ENCODE results near the gene SEC14L2. TPM values are rescaled to one million over a fixed set of nuclear protein-coding genes. Genes with fewer than 3 reads are reported as not detected.

SEC14L2 gene
- total RNA-seq, 2 donors from 2014 or later, result 11.3 to 52.8 TPM

- no peaks in the 10 kb centered on the region for H3K4me1 Mint-ChIP-seq
- ATAC-seq (replicated peaks), result no peak
These were observed 28.4 kb upstream of the SEC14L2 start for GRCh38 chr22:30368420-30368819.

GRCh38 chr22:30370641-30371230, 26.1 kb upstream of the SEC14L2 start:
- ATAC-seq (replicated peaks), result no peak
- no peaks in the 10 kb centered on the region for H3K27me3 Mint-ChIP-seq
- H3K4me1 Mint-ChIP-seq, result no peaks in the 10 kb centered on the region
- H3K9me3 Mint-ChIP-seq, result no peaks in the 10 kb centered on the region
- no peak overlapping the region for H3K4me3 Mint-ChIP-seq
- no peaks in the 10 kb centered on the region for H3K36me3 Mint-ChIP-seq (ENCODE audit: low read depth)
- H3K27ac Mint-ChIP-seq, result peak overlapping the region; percentile 53

More at GRCh38 chr22:30368420-30368819, 28.4 kb upstream of the SEC14L2 start:
- Mint-ChIP-seq H3K9me3 (no peaks in the 10 kb centered on the region), H3K27me3 (no peaks in the 10 kb centered on the region), H3K27ac (no peak overlapping the region), H3K4me3 (no peak overlapping the region), H3K36me3 (ENCODE audit: low read depth) (no peaks in the 10 kb centered on the region)

GRCh38 chr22:30371321-30371720, 25.5 kb upstream of the SEC14L2 start:
- H3K27me3 Mint-ChIP-seq, result no peaks in the 10 kb centered on the region
- no peak overlapping the region for H3K4me3 Mint-ChIP-seq
- H3K27ac Mint-ChIP-seq, result no peak overlapping the region
- no peaks in the 10 kb centered on the region for H3K36me3 Mint-ChIP-seq (ENCODE audit: low read depth)
- no peaks in the 10 kb centered on the region for H3K9me3 Mint-ChIP-seq
- H3K4me1 Mint-ChIP-seq, result no peaks in the 10 kb centered on the region
- ATAC-seq (replicated peaks), result no peak

- Mint-ChIP-seq H3K36me3 (ENCODE audit: low read depth) (no peaks in the 10 kb centered on the region), H3K4me1 (no peaks in the 10 kb centered on the region), H3K27me3 (no peaks in the 10 kb centered on the region), H3K27ac (peak overlapping the region; percentile 19), H3K9me3 (no peaks in the 10 kb centered on the region), H3K4me3 (no peak overlapping the region)
- no peak for ATAC-seq (replicated peaks)
These were observed 24.8 kb upstream of the SEC14L2 start for GRCh38 chr22:30371981-30372380.

GRCh38 chr22:30372915-30373314, 23.9 kb upstream of the SEC14L2 start:
- Mint-ChIP-seq H3K9me3 (no peaks in the 10 kb centered on the region), H3K4me1 (no peaks in the 10 kb centered on the region), H3K4me3 (no peak overlapping the region), H3K36me3 (ENCODE audit: low read depth) (no peaks in the 10 kb centered on the region), H3K27me3 (no peaks in the 10 kb centered on the region), H3K27ac (no peak overlapping the region)
- no peak for ATAC-seq (replicated peaks)

GRCh38 chr22:30373331-30374325, 23.2 kb upstream of the SEC14L2 start:
- Mint-ChIP-seq H3K36me3 (ENCODE audit: low read depth) (no peaks in the 10 kb centered on the region), H3K27me3 (no peaks in the 10 kb centered on the region), H3K27ac (no peak overlapping the region), H3K4me3 (no peak overlapping the region), H3K4me1 (no peaks in the 10 kb centered on the region), H3K9me3 (no peaks in the 10 kb centered on the region)
- ATAC-seq (replicated peaks), result no peak

- ATAC-seq (replicated peaks), result no peak
- H3K4me3 Mint-ChIP-seq, result no peak overlapping the region
- H3K27ac Mint-ChIP-seq, result no peak overlapping the region
- H3K27me3 Mint-ChIP-seq, result no peaks in the 10 kb centered on the region
- H3K4me1 Mint-ChIP-seq, result no peaks in the 10 kb centered on the region
- no peaks in the 10 kb centered on the region for H3K36me3 Mint-ChIP-seq (ENCODE audit: low read depth)
- no peaks in the 10 kb centered on the region for H3K9me3 Mint-ChIP-seq
These were observed 21.4 kb upstream of the SEC14L2 start for GRCh38 chr22:30375312-30375849.

- Mint-ChIP-seq H3K27me3 (no peaks in the 10 kb centered on the region), H3K27ac (no peak overlapping the region), H3K9me3 (no peaks in the 10 kb centered on the region), H3K36me3 (ENCODE audit: low read depth) (no peaks in the 10 kb centered on the region), H3K4me3 (no peak overlapping the region), H3K4me1 (no peaks in the 10 kb centered on the region)
- no peak for ATAC-seq (replicated peaks)
These were observed 16.8 kb upstream of the SEC14L2 start for GRCh38 chr22:30380011-30380410.

- Mint-ChIP-seq H3K27ac (no peak overlapping the region), H3K27me3 (no peaks in the 10 kb centered on the region), H3K9me3 (no peaks in the 10 kb centered on the region), H3K36me3 (ENCODE audit: low read depth) (no peaks in the 10 kb centered on the region), H3K4me1 (no peaks in the 10 kb centered on the region), H3K4me3 (no peak overlapping the region)
- peak; percentile 24 for ATAC-seq (replicated peaks)
These were observed 15.6 kb upstream of the SEC14L2 start for GRCh38 chr22:30381264-30381663.

- H3K9me3 Mint-ChIP-seq, result no peaks in the 10 kb centered on the region
- H3K4me3 Mint-ChIP-seq, result no peak overlapping the region
These were observed 14.5 kb upstream of the SEC14L2 start for GRCh38 chr22:30382340-30382739.

GRCh38 chr22:30383061-30383460, 13.8 kb upstream of the SEC14L2 start:
- Mint-ChIP-seq H3K9me3 (no peaks in the 10 kb centered on the region), H3K27me3 (peaks cover 3% of the 10 kb centered on the region)

More at GRCh38 chr22:30382340-30382739, 14.5 kb upstream of the SEC14L2 start:
- Mint-ChIP-seq H3K4me1 (peaks cover 2% of the 10 kb centered on the region), H3K36me3 (ENCODE audit: low read depth) (no peaks in the 10 kb centered on the region), H3K27me3 (no peaks in the 10 kb centered on the region), H3K27ac (no peak overlapping the region)
- ATAC-seq (replicated peaks), result no peak

GRCh38 chr22:30385942-30386341, 10.9 kb upstream of the SEC14L2 start:
- H3K4me1 Mint-ChIP-seq, result peaks cover 5% of the 10 kb centered on the region
- ATAC-seq (replicated peaks), result no peak
- no peaks in the 10 kb centered on the region for H3K36me3 Mint-ChIP-seq (ENCODE audit: low read depth)
- H3K9me3 Mint-ChIP-seq, result no peaks in the 10 kb centered on the region
- H3K27ac Mint-ChIP-seq, result no peak overlapping the region
- peak overlapping the region; percentile 69 for H3K4me3 Mint-ChIP-seq
- H3K27me3 Mint-ChIP-seq, result peaks cover 3% of the 10 kb centered on the region

More at GRCh38 chr22:30383061-30383460, 13.8 kb upstream of the SEC14L2 start:
- Mint-ChIP-seq H3K27ac (no peak overlapping the region), H3K36me3 (ENCODE audit: low read depth) (no peaks in the 10 kb centered on the region), H3K4me3 (no peak overlapping the region), H3K4me1 (peaks cover 5% of the 10 kb centered on the region)
- no peak for ATAC-seq (replicated peaks)

- Mint-ChIP-seq H3K4me3 (peak overlapping the region; percentile 69), H3K27ac (no peak overlapping the region), H3K9me3 (no peaks in the 10 kb centered on the region), H3K4me1 (peaks cover 11% of the 10 kb centered on the region), H3K36me3 (ENCODE audit: low read depth) (no peaks in the 10 kb centered on the region), H3K27me3 (peaks cover 3% of the 10 kb centered on the region)
- no peak for ATAC-seq (replicated peaks)
These were observed 10.2 kb upstream of the SEC14L2 start for GRCh38 chr22:30386608-30386959.

GRCh38 chr22:30386960-30387827, 9.6 kb upstream of the SEC14L2 start, which contains the start of gene RNF215:
Gene RNF215 (minus strand): TSS chr22:30387411. CDS start chr22:30387313, 98 bp downstream.
- H3K9me3 Mint-ChIP-seq, result no peaks in the 10 kb centered on the region
- peak within 1 kb of the TSS; percentile 62 for H3K27ac Mint-ChIP-seq
- peak within 1 kb of the TSS; percentile 69 for H3K4me3 Mint-ChIP-seq
- H3K27me3 Mint-ChIP-seq, result peaks cover 3% of the 10 kb centered on the region
- H3K4me1 Mint-ChIP-seq, result peaks cover 13% of the 10 kb centered on the region
- peak; percentile 87 for ATAC-seq (replicated peaks)
- no peaks in the 10 kb centered on the region for H3K36me3 Mint-ChIP-seq (ENCODE audit: low read depth)

All from activated T-helper 17 cell treated with anti-CD3 and anti-CD28 coated beads, Interleukin-2, amount 50 U/mL, for 72 hours (primary cell).